GM15510 (cell line): Measurements from ENCODE around the gene RGS3.
A peak's percentile ranks its signal among the peaks of the same experiment; 100 is the strongest.

Experiments used
- POLR2A ChIP-seq: IDR thresholded peaks from 3 replicates; pipeline ENCODE4 v1.6.1; 2011; ENCODE audit warnings: borderline replicate concordance; ENCODE audit not compliant: insufficient read length; ENCODE audit errors: extremely low read depth

Gene RGS3

GRCh38 chr9:113511856-113512761, 48.6 kb downstream of the RGS3 start:
- no peak for TF ChIP-seq POLR2A

DNA sequence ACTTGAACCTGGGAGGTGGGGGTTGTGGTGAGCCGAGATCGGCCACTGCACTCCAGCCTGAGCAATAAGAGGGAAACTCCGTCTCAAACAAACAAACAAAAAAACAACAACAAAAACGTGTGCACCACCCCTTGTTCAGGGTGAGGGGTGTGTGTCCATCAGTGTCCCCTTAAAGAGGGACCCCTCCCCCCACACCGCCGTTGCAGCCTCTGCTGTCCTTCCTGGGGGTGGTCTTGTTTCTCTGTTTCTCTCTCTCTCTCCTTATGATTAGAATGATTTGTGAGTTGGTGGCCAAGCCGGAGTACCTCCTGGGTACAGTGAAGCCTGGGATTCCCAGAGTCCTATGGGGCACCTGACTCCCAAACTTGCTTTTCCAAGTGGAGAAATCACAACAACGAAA, 49.6 kb downstream of the RGS3 start:
- no peak for TF ChIP-seq POLR2A

GRCh38 chr9:113513536-113513935, 50.0 kb downstream of the RGS3 start:
- no peak for TF ChIP-seq POLR2A

DNA sequence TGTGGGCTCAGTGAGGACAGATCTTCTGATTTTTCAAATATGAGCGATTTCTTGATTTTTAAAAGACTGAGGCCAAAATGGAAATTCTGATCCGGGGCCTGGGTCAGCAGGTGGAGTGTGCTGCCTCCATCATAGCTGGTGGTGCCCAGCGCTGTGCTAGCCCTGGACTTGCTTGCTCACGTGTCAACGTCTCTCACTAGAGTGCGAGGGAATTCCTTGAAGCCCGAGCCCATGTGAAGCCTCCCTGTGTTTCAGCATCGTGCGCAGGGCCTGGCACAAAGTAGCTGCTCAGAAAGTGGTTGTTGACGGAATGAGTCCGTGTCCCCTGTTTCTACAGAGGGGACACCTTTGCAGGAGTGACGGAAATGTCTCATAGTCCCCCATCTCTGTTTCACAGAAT, 50.5 kb downstream of the RGS3 start:
- TF ChIP-seq POLR2A: no peak

DNA sequence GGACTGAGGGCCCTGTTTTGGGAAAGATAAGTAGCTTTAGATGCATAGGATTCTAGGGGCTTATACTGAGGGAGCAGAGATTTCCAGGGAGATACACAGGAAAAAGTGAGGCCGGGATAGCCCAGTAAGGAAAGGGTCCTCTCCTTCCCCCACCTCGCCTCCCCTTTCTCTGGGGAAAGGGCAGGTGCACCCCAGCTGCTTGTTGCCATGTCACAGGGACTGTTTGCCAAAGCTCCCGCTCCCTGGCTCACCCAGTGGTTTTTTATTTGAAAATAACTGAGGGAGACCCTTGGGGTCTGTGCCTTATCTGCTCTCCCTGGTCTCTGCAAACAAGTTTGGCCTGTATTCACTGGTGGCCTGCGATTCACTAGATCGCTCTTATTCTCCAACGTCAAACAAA, 51.2 kb downstream of the RGS3 start:
- TF ChIP-seq POLR2A: no peak

GRCh38 chr9:113515862-113516261, 52.3 kb downstream of the RGS3 start:
- TF ChIP-seq POLR2A: no peak

DNA sequence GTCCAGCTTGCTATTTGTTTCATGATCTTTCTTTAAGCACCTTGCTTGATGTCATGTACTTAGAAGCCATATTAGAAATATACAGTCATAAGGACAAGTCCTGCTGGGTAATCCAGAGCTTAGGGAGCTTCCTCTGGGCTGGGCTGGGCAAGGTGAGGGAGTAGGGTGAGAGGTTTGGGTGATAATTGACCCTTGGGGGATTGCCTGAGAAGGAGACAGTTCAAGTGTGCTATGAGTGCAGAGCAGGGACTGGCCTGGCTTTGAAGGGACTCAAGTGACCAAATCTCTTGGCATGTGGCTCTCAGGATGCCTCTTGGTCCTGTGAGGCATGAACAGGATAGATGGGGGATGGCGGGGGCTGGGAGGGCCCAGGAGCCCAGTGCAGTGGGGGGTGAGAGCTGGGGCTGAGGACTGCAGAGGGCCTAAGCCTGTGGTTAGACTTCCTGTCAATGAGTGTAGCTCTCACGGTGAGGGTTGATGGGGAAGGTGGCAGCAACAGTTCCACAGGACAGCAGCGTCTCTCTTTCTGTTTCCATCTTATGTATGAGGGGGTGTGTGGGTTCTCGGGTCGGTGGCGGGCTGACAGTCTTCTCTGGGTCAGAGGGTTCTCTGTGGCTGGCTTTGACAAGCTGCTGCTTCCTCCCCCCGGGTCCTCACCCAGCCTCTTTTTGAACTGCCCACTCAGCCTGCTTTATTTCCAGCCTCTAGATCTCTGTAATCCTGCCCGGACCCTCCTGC, 53.5 kb downstream of the RGS3 start:
- peak; percentile 32 for TF ChIP-seq POLR2A

GRCh38 chr9:113519426-113520108, 56.0 kb downstream of the RGS3 start:
- no peak for TF ChIP-seq POLR2A

DNA sequence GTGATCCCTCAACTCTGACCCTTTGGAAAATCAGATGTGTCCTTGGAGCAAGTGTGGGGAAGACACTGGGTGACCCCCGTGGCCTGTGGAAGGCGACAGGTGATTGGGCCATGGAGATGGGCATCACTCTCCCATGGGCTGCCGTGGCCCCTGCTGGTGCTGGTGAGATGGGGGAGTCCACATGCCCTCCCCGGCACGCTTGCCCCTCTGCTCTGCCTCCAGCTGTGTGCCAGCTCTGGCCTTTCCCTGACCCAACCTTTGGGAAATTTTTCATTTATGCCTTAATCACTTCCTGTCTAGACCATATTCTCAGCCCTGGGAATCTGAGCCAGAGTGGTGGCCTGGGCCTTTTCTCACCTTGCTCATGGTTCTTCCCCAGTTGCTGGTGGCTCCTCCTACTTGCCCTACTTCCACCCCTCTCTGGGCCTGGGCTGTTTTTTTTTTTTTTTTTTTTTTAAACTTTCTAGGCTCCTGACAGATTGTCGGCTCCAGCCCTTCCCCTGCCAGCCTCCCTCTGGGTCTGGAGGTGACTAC, 56.6 kb downstream of the RGS3 start:
- TF ChIP-seq POLR2A: no peak

- no peak for TF ChIP-seq POLR2A
These were observed 58.2 kb downstream of the RGS3 start for GRCh38 chr9:113521693-113522255.

GRCh38 chr9:113522419-113522818, 58.9 kb downstream of the RGS3 start:
- TF ChIP-seq POLR2A: no peak

GRCh38 chr9:113522858-113523257, 59.3 kb downstream of the RGS3 start:
- TF ChIP-seq POLR2A: no peak

GRCh38 chr9:113523421-113524141, 60.1 kb downstream of the RGS3 start:
- TF ChIP-seq POLR2A: peak; percentile 18

DNA sequence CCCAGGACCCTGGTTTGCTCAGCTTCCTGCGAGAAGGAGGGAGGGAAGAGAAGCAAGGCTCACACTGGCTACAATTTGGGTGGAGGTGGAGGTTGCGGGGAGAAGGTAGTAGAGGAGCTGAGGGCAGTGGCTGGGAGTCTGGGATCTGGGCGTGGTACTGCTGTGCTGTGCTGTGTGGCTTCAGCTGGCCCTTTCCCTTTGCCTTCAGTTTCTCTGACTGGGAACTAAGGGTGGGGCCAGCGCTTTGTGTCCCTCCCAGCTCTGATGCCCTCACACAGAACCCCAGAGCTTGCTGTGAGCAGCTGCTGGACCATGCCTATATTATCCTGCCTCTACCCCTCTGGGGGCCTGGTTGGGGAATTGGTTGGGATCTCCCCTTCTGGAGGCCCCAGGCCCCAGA, 60.9 kb downstream of the RGS3 start:
- TF ChIP-seq POLR2A: no peak

DNA sequence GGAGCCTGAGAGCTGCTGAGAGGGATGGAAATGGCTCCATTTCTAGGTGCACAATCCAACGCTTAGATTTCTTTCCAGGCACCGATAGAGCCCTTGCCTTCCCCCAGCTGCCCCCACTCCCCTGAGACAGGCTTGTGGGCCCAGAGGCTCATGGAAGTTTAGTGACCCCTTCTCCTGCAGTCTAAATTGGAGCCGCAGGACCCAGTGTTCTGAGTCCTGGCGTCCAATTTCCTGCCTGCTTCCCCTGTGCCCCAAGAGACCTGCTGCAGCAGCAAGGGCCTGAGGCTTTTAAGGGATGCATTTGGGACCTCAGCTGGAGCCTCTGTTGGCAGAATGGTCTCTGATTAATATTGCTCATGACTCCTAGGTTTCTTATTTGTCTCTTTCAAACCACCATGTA, 61.7 kb downstream of the RGS3 start:
- TF ChIP-seq POLR2A: no peak

DNA sequence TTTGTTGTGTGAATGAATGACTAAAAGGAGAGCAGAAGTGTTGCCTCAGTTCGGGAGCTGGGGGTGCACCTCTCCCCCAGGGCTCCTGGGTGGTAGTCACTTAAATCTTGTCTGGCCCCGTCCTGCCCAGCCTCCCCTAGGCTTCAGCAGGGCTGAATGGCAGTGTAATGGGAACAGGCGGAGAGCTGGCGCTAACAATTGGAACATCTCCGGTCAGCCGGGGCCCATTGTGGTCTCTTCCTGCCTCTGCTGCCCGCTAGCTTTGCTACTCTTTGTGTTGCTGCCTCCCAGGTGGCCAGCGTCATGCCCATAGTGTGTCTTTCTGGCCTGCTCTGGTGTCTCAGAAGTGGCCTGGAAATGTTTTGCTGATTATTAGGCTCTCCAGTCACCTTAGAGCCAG, 62.3 kb downstream of the RGS3 start:
- TF ChIP-seq POLR2A: no peak
